Activated CD4-positive, alpha-beta T cell treated with anti-CD3 and anti-CD28 coated beads for 48 hours (primary cell): ENCODE measurements around the gene ITPK1.
"Not testable (repeated sequence)": the region's sequence is repeated elsewhere in the genome, so short reads cannot be mapped to it uniquely, and the experiment has no call there.

Experiments used
- DNase-seq: peaks from one replicate; pipeline ENCODE4 v3.0.0-alpha.2; 2020

The ITPK1 gene

DNA sequence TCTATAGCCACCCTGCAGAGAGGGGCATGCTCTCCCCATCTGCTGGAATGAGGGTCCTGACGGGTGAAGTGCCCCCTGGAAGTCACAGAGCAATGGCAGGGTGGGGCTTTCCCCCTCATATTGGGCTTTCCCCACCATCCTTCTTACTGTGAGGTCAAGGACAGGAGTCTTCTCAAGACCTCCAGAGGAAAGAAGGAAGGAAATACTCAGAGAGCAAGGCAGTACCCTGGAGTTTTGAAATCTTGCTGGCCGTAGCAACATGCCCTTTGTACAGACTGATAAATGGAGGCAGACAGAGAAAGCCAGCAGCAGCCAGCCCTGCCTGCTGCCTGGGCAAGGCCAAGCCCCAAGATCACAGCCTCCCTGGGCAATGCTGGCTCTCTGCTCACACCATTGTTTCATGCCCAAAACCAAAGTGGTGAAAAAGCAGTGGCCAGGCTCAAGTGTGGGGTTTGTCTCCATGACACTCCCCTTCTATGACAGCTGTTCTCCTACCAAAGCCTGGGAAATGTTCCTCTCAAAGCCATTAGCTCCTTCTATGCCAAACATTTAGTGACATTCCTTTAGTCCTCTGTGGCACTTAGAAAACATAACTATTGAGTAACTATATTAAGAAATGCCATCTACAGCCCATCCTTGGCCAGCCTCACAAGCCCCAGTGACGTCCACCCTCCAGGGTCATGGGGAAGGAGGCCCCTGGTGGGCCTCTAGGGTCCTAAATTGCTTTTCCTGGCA lies 13.2 kb upstream of the ITPK1 start:
- no peak for DNase-seq

DNA sequence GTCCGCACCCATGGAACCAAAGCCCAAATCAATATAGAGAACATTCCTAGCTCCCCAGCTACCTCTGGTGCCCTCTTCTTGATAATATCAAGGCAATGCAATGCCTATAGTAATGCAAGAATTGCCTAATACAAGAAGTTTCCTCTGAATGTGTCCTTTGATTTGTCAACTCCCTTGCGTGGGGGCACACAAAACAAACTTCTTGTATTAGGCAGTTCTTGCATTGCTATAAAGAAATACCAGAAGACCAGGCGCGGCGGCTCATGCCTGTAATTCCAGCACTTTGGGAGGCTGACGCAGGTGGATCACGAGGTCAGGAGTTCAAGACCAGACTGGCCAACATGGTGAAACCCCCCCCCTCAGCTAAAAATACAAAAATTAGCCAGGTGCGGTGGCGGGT lies 10.4 kb upstream of the ITPK1 start:
- DNase-seq: no peak

DNA sequence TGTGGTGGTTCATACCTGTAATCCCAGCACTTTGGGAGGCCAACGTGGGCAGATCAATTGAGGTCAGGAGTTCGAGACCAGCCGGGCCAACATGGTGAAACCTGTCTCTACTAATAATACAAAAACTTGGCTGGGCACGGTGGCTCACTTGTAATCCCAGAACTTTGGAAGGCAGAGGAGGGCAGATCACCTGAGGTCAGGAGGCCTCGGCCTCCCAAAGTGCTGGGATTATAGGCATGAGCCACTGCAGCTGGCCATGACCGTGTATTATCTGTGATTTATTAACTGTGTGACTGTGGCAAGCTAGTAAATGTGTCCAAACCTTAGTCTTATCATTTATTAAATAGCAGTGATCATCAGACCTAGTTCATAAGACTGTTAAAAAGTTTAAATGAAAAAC lies 7.1 kb upstream of the ITPK1 start:
- DNase-seq: no peak

DNA sequence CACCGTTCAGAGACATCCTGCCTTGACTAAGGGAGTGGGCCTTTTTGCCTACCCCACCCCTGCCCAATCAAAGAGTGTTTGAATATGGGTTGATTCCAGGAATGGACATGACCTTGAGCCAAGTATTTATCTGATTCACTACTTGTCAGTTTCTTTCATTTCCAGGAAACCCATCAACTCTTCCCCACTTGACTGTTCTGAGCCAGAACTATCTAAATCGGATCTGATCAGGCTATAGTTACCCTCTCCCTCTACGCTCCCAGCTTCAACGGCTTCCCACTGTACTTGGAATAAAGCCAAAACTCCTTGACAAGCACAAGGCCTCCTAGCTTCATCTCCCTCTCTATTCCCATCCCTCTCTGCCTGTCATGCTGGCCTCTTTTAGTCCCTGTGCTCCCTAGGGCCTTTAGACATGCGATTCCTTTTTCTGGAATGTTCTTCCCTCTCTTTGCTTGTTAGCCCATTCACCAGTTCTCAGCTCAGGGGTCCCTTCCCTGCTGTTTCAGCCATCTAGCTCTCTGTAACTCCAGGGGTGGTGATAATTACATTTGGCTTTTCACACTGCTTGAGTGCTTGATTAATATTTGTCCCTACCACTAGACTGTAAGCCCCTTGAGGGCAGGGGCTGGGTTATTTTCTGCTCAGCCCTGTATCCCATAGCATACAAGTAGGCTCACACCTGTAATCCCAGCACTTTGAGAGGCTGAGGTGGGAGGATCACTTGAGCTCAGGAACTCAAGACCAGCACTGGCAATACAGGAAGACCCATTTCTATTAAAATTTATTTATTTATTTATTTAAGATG lies 5.5 kb upstream of the ITPK1 start:
- DNase-seq: no peak

DNA sequence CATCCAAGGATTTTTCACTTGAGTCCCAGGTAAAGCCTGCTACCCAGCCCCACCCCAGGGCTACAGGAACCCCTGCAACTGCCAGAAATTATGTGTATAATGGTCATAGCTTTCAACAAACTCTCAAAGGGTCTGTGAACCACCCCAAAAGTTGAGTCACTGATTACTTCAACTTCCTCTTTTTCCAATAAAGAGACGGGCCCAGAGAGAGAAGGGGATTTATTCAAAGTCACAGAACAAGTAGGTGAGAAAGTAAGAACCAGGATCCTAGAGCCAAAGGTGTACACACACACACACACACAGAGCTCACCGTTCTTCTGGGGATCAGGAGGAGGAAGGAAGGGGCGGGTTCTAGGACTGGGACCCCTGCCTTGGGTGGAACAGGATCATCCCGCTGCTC lies 4.8 kb upstream of the ITPK1 start:
- no peak for DNase-seq

DNA sequence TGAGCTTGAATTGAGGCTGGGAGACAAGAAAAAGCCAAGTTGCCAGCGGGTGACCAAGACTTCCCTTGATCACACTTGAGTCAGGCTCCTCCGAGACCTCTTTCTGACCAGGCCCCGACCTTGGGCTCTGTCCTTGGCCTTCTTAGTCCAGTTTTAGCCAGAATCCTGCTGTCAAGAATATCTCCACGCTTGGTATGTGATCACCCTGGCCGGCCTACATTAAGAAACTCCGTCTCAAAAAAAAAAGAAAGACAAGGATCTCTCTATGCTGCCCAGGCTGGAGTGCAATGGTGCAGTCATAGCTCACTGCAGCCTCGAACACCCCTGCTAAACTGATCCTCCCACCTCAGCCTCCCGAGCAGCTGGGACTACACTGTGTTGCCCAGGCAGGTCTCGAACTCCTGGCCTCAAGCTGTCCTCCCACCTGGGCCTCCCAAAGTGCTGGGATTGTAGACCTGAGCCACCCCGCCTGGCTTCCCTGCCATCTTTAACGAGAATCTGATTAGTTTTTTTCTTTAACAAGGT lies 1.0 kb upstream of the ITPK1 start:
- DNase-seq: no peak

DNA sequence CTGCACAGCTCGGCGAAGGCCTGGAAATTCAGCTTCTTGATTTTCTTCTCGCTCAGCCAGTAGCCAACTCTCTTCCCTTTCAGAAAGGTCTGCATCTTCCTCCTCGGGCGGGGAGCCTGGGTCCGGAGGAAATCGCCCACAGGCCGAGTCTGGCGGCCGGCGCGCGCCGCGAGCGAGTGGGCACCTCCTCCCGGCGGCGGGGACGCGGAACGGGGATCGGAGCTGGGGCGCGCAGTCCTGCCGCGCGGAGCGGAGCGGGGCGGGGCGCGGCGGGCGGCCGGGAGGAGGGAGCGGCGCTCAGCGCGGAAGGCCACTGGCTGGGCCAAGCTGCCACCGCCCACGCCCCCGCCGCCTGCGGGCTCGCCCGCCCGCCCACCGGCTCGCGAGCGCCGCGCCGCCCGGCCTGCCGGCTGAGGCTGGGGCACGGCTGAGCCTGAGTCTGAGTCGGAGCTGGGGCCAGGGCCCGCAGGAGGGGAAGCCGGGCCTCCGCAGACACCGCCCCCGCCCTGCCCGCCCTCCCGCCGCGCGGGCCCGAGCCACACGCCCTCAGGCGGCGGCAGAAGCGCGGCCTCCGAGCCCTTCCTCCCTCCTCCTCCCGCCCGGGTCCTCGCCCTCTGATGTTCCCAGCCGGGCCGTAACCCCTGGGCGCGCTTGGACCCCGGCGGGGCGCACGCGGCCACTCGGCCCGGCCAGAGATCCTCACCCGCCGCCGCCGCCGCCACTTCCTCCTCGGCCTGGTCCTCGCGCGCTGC lies 480 bp downstream of the ITPK1 start:
- DNase-seq: peak; percentile 84

DNA sequence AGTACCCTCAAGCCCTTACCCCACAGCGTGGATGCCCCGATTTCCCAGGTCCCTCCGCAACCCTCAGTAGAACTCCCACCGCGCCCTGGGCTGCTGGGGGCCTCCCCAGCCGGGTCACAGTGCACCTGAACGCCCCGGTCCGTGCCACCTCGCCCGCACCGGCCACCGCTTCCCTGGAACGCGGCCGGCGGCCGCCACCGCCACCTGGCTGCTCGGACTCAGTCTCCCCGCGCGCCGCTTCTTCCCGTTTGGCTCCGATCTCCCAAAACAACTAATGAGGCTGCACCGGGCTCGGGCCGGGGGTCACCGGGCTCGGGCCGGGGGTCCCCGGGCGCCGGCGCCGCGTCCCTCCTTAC lies 1.0 kb downstream of the ITPK1 start:
- peak; percentile 17 for DNase-seq

DNA sequence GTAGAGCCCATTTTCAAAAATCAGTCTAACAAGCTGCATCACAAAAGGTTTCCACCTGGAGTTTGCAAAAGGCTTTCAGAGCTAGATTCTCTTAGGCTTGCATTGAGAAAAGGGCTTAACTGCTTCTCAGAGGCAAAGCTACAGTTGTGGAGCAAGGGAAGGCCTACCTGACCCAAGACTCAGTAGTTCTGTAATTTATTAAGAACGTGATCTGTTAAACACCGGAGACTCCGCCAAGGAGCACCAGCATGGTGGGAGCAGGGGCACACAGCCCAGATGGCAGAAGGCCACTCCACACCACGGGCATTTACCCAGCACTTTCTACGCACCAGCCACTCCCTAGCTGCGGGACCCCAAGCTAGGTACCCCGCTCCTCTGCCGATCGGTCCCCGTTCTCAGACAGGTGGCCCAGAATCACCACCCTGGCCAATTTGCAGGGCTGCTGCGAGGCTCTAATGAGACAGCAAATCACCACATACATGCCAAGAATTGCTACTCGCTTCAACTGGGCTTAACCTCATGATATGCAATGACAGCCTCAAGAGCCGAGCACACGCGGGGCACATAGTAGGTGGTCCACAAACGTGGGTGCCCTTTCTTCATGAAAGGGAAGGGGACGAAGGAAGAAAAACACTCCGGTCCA lies 1.5 kb downstream of the ITPK1 start:
- DNase-seq: peak; percentile 5

DNA sequence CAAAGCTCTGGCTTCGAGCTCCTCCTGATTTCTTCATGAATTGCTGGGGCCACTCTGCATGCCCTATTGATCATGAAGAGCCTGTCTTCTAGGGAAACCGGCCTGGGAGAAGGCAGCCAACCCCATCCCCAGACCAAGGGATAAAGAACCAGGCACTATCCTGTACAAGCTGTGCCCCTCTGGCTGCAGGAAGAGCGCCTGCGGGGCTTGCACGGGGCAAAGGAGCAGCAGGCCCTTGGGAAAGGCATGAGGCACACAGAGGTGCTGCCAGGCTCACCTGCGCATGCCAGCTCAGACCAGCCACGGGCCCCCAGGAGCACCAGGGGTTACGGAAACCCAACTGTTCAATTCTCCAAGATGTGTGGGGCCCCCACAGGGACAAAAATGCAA lies 2.1 kb downstream of the ITPK1 start:
- DNase-seq: no peak

DNA sequence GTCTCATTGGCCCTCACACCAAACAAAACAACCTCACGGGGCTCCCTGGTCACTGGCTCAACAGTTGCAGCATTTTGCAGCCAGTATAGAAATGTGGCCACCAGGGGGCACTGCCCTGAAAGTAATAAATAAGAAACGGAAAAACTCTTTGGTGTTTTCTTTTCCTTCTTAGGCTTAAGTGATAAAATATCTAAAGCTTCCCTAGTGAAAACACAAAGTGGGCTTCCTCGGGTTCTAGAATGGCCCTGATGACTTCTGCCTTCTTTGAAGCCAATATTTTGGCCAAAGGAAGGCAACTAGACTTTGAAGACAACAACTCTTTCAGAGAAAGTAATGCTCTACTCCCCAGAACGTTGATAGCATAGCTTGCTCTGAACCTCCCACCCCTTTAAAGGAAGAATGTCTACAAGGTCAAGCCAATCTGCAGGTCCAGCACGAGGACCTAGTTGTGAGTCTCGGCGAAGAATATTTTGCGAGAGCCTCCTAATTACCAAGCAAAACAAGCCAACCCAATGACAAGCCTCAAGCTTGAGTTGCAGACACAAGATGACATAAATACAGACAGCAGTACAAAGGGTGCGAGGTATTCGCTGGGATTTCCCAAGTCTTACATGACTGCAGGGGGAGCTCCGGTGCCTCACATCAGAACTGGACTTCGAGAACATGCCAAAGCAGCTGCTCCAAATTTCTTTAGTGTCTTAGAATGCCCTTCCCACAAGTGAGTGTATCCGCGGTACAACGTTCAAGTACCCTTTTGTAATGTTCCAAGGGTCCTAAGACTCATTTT lies 2.6 kb downstream of the ITPK1 start:
- peak; percentile 85 for DNase-seq

DNA sequence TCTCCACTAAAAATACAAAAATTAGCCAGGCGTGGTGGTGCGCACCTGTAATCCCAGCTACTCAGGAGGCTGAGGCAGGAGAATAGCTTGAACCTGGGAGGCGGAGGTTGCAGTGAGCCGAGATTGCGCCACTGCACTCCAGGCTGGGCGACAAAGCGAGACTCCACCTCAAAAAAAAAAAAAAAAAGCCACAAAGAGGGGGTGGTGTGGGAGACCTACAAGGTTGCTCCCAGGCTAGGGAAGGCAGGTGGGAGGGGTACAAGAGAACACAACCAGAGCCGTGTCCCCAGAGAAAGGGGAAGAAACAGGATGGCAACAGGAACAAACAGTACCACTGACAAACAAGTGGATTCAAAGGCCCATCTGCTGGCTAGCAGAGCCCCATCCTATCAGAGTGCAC lies 4.2 kb downstream of the ITPK1 start:
- DNase-seq: not testable (repeated sequence)

DNA sequence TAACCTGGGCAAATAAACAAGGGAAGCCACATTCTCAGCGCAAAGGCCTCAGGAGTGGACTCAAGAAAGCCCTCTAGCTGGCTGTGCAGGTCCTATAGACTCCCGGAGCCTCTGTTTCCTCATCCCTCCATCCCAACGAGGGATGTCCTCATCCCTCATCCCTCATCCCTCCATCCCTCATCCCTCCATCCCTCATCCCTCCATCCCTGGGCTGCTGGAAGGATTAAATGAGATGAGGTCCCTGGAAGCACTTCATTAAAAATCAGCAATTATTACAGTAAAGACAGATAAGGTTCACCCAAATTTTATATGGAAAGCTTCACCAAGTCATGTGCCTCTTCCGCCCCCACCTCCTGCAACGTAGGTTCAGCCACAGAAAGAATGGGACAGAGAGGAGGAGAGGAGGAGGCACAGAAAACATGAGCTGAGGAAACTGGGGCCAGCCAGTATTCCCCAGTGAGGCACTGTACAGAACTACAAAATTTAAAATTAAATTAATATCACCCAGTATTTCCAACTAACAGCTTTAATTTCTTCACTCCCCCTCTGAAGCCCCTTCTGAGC lies 4.8 kb downstream of the ITPK1 start:
- DNase-seq: no peak

DNA sequence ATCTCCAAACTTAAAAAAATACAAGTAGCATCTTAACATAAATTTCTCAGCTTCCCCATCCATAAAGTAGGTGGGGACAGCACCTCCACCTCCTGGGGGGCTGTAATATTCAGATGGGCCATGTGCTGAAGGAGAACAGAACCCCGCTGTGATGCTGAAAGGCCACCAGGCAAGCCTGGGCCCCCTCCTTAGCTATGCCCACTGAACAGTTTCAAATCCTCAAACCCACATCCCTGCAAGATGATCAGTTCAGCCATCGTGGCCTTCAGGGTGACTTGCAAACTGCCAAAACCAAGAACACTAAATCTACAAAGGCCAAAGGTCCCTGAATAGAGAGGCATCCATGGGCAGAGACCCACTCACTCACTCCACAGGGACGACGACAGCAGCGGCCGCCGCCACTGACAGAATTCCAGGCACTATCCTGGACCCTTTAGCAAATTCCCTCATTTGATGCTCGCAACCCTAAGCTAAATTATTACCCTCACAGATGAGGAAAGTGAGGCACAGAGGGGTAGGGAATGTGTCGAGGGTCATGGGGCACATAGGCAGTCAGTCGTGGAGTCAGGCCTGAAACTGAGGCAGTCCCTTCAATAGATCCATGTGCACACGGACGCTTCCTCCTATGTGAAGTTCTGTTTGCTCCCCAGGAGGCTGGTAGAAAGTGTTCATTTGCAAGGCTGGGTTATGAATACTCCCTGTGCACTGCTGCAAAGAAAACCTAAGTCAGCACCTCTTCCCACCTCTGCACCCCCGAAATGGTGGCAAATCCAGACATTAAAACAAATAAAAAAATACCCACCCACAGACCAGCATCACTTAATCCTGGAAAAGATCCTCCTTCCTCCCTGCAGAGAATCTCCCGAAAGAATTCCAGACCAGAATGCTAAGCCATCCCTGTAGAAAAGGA lies 5.9 kb downstream of the ITPK1 start:
- DNase-seq: no peak

DNA sequence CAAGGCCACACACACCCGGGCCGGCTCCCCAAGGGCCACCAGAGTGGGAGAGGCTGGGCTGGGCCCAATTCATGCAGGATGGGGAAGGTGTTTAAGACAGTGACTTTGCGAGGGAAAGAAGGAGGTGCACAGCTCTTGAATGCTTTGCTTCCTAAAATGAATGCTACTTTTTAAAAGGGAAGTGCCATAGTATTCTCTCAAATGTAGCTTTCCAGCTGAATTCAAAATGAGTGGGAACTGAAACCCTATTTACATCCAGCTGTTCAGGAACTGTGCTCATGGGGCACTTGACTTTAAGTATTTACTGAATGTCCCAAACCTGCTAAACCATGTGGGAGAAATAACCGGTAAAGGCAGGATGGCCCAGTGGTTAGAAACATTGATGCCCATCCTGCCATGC lies 7.6 kb downstream of the ITPK1 start:
- DNase-seq: no peak

DNA sequence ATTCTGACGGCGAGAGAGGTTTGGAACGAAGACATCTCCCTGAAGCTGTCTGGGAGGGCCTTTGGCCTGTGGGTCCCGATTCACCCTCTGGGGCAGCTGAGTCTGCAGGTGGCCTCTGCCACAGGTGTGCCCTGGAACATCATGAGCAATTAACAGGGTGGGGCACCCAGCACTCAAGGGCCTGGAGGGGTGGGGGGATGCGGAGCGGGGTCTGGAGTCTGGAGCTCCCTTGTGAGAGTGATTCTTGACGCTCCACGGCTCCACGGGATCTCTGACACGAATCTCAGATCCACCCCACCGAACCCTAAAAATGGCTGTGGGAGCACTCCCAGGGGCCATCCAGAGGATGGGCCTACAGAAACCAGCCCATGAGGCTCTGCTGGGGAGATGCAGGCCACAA lies 8.3 kb downstream of the ITPK1 start:
- no peak for DNase-seq

DNA sequence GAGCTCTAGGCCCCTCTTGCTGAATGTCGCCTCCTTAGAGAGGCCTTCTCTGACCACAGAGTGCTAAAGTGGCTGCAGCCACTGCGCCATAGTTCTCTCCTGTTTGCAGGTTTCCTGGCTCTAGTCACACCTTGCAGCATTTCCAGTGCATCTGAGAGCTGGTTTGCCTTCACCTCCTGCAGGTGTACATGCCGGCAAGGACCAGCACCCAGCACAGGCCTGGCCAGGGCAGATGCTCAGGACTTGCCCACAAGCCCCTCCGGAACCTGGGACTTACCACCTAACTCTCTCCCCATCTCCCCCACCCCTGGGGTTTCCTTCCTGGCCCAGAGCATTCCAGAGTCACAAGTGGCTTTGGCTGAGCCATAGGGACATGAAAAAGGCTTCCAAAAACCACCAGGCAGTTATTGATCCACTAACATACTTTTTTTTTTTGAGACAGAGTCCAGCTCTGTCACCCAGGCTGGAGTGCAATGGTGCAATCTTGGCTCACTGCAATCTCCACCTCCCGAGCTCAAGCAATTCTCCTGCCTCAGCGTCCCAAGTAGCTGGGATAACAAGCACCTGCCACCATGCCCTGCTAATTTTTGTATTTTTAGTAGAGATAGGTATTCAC lies 9.1 kb downstream of the ITPK1 start:
- DNase-seq: no peak

DNA sequence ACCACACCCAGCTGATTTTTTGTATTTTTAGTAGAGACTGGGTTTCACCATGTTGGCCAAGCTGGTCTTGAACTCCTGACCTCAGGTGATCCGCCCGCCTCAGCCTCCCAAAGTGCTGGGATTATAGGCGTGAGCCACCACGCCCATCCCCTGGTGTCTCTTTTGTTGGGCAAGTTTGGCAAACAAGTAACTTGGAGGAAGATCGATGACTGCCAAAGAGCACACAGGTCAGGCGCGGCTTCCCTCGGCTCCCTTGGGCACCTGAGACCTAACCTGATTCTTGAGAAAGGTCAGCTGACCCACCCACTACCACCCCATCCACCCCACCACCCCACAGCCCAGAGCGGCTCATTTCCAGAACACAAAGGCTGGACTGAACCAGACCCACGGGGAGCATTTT lies 9.9 kb downstream of the ITPK1 start:
- DNase-seq: not testable (repeated sequence)

DNA sequence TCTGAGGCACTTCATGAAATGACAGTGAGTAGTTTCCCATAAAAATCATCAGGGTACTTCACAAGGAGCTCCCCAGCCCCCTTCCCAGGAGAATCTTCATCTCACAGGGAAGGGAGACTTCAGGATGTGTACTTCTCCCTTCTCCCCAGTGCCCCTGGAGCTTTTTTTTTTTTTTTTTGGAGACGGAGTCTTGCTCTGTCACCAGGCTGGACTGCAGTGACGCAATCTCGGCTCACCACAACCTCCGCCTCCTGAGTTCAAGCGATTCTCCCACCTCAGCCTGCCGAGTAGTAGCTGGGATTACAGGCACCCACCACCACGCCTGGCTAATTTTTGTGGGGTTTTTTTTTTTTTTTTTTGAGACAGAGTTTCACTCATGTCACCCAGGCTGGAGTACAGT lies 10.4 kb downstream of the ITPK1 start:
- no peak for DNase-seq

DNA sequence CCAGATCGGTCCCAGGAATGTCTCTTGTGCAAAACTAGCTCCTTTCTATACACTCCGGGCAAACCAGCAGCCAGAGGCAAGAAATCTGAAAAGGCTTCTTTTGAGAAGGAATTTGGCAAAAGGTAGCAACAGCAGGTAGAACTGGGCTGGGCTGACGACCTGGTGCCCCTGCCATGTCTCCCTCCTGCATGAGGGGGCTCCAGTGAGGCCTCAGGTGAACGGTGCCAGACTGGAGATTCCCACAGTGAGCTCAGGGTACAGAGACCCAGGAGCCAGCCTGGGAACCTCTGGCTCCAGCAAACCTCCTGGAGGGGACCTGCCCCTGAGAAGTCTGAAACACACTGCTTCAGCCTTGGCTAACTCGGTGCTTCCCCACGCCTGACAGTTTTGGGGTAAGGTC lies 10.8 kb downstream of the ITPK1 start:
- DNase-seq: no peak
